T1000 (cell line): ENCODE data around the gene SPRN.
"Not testable (repeated sequence)": the region's sequence is repeated elsewhere in the genome, so short reads cannot be mapped to it uniquely, and the experiment has no call there.

ENCODE experiments used
- DNase-seq: peaks from one replicate; lab custom pipeline; 2025; ENCODE audit warnings: mixed read lengths; lab: John Stamatoyannopoulos, UW

The SPRN gene

GRCh38 chr10:133386951-133387350 is 37.5 kb downstream of the SPRN start:
- not testable (repeated sequence) for DNase-seq

- no peak for DNase-seq
Measured at GRCh38 chr10:133385214-133385613, 39.2 kb downstream of the SPRN start.

DNA sequence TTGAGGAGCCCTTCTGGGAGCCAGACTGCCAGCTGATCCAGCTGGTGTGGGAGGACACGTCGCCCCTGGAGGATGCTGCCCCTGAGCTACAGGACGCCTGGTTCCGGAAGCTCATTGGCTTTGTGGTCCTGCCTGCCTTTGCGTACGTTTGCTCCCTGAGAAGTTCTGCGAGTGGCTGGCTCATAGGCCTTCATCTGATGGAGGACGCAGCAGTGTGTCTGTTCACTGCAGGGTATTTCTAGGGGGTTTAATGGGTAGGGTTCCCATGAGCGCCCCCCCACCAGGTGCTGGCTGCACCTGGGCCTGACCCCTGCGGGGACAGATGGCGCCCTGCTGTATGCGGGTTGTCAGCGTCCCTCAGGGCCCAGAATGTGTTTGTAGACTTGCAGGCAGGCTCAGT is 40.4 kb downstream of the SPRN start:
- DNase-seq = no peak

- DNase-seq = no peak
Measured at GRCh38 chr10:133383551-133383950, 40.9 kb downstream of the SPRN start.

GRCh38 chr10:133381036-133381435 is 43.4 kb downstream of the SPRN start:
- DNase-seq = no peak

- no peak for DNase-seq
Measured at GRCh38 chr10:133379801-133380666, 44.4 kb downstream of the SPRN start.

DNA sequence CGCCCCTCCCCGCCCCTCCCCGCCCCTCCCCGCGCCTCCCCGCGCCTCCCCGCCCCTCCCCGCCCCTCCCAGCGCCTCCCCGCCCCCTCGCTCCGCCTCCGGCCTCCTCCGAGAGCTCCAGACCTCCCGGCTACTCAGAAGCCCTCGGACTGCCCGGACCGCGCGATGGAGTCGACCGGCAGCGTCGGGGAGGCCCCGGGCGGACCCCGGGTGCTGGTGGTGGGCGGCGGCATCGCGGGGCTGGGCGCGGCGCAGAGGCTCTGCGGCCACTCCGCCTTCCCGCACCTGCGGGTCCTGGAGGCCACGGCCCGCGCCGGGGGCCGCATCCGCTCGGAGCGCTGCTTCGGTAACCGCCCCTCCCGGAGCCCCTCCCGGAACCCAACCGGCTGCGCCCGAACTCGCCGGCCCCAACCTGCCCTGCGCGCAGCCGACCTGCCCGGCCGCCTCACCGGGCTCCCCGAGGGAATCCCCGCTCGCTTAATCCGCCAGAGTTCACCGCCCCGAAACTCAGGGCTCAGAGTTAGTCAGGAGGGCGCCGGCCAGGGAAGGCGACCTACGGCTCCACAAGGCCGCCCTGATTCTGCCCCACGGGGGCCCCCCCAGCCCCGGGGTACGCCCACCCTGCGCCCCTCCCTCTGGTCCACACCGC is 45.1 kb downstream of the SPRN start, which contains the start of gene PAOX:
TSS of gene PAOX (plus strand) at position 111 of the 649 bp plus-strand sequence. CDS start at position 166, 55 bp downstream.
- peak; percentile 36 for DNase-seq

DNA sequence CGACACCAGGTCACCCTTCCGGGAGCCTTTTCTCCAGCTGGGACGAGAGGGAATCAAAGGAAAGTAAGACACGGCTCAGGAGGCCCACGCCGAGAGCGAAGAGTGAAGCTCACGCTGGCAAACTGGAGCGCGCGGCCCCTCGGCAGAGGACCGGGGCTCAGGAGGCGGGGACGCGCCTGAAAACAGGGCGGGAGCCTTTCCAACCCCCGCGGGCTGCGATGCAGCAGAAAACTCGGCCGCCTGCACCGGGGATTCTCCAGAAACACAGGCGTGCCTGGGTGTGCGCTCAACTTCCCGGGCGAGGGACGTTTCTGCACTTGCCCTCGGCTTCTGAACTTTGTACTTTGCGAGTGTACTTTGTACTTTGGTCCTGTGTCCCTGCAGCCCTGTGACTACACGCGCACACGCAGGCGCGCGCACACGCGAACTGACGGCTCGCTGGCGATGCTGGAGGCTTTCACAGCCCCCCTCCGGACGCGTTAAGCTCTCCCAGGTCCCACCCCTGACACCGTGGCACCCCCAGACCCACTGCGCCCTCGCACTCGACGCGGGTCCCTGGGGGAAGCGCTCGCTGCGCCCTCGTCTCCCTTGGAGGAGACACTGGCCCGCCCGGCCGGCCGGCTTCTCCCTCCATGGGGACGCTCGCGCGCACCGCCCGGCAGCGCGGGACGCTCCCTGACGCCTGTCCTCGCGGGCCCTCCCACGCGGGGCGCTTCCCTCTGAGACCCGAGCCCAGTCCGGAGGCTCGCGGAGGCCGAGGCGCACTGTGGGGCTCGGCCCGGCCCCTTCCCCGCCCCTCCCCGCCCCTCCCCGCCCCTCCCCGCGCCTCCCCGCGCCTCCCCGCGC is 46.0 kb downstream of the SPRN start:
- DNase-seq = peak; percentile 51

DNA sequence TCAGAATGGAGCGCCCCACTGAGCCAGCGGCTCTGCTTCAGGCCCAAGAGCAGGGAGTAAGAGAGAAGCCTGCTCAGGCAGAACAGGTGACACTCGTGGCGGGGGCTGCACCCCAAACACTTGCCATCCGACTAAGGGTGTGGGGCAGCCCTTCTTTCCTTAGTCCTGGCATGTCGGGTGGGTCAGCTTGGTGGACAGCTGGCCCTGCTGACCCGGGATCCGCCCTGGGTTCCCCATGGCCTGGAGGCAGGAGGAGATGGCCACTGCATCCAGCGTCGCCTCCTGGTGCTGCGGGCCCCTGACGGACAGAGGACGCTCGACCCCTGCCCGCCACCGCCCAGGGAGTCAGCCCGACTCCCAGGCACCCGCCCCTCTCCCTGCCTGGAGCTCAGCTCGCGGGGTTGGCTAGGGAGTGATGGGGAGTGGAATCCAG is 46.6 kb downstream of the SPRN start:
- no peak for DNase-seq

DNA sequence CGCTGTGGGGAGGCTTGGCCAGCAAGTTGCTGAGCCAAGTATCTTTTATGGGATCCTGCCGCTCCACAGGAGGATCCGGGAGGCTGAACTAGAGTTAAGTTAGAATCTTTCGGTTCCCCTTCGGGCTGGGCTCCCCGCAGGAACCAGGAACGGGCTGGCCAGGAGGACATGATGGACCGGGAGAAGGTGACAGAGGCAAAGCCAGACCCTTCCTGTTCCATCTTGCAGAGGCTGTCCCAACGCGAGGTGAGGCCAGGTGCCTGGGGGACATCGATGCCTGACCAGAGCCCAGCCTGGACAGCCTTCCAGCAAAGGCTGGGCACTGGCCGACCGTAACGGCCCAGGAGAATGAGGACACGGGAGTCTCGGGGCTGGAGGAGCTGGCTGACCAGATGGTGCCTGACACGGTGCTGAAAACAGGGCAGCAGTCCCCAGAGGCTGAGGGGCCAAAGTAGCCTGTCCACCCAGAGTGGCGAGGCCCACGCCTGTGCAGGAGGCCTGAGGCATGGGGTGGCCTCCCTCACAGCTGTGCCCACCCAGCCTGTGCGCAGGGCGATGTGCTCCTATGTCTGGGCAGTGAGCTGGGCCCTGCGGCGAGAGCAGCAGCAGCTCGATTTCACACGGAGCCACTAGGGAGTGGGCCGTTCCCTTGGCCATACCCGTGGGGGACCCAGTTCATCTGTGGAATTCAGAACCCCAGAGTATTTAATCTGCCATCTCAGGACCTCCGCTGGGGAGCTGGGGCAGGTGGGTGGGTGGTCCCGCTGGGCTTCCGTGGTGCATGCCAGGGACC is 47.2 kb downstream of the SPRN start:
- no peak for DNase-seq

- DNase-seq = not testable (repeated sequence)
Measured at GRCh38 chr10:133376183-133376582, 48.2 kb downstream of the SPRN start.

GRCh38 chr10:133375357-133376115 is 48.9 kb downstream of the SPRN start:
- no peak for DNase-seq

DNA sequence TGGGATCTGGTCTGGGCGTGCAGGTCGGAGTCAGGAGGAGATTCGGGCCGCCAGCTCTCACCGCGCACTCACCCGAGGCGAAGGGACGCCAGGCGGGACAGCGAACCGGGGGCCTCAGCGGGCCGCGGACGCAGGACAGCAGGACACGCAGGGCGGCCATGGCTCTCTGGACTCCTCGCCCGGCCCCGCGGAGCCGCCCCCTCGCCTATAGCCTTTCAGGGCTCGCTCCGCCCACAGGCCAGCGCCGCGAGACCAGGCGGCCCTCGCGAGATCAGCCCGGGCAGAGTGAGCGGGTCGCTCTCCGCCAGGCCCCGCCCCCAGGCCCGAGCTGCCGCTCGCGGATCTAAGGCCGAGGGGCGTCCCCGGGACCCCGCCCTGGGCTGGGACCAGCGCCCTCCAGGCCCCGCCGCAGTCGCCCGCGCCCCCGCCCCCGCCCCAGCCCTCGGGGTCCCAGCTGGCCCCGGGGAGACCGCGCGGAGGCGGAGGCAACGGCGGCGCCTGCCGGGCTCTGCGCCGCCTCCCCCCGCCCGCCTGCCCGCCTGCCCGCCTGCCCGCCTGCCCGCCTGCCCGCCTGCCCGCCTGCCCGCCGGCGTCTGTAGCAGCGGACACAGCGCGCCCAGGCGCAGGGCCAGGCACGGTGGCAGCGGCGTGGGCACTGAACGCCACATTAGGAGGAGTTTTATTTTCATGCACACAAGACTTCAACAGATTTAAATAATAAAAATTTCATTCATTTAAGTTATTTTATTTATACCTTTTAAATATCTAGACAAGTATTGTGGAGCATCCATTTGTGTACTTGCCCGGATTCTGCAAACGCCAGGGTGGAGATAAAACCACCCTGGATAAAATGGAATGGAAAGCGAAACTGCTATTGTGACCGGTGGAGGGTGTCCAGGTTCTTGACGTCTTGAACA is 51.0 kb downstream of the SPRN start, which contains the start of gene ECHS1:
TSS of gene ECHS1 (minus strand) at position 181 of the 917 bp plus-strand sequence. CDS start at position 160, 21 bp downstream.
- peak; percentile 93 for DNase-seq

DNA sequence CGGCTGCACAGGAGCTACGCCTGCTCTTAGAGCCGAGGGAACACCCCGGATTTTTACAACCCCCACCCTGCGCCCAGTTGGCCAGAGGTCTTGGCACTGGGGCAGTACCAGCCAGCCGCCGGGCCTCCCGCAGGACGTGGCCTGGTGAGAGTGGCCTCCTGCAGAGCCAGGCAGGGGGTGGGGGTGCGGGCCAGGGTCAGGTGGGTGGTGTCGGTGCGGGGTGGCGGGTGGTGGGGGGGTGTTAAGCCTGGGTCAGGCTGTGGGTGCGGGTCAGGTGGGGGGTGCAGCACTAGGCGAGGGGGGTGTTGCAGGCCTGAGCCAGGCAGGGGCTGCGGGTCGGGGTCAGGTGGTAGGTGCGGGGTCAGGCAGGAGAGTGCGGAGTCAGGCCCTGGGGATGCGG is 51.9 kb downstream of the SPRN start:
- DNase-seq = no peak
